Smooth muscle cell (in vitro differentiated cells): ENCODE data around the gene EIF4G1. TPM values are rescaled to one million over a fixed set of nuclear protein-coding genes. Genes with fewer than 3 reads are reported as not detected.

Source experiments
- DNase-seq: peaks from one replicate; lab custom pipeline; 2025; ENCODE audit not compliant: unreplicated experiment; lab: John Stamatoyannopoulos, UW
- H2AFZ ChIP-seq: fragments of 200-600 bp; sonication (generic); 2 replicates; pipeline ENCODE4 v1.6.0; 2016; ENCODE audit warnings: antibody characterized with exemption, low read depth, mild to moderate bottlenecking
- H3F3A ChIP-seq: fragments of 200-600 bp; sonication (generic); 2 replicates; pipeline ENCODE4 v1.6.0; 2017; ENCODE audit warnings: antibody characterized with exemption, low read depth
- H3K27ac ChIP-seq: fragments of 200-600 bp; sonication (generic); 2 replicates; pipeline ENCODE4 v1.5.1; 2016; ENCODE audit warnings: low read depth, mild to moderate bottlenecking
- H3K27me3 ChIP-seq: fragments of 200-600 bp; sonication (generic); 2 replicates; pipeline ENCODE4 v1.6.1; 2016; ENCODE audit warnings: low read depth, mild to moderate bottlenecking
- H3K36me3 ChIP-seq: fragments of 200-600 bp; sonication (generic); 2 replicates; pipeline ENCODE4 v1.5.1; 2016; ENCODE audit warnings: low read depth
- H3K4me1 ChIP-seq: fragments of 200-600 bp; sonication (generic); 2 replicates; pipeline ENCODE4 v1.5.1; 2016; ENCODE audit warnings: low read depth
- H3K4me2 ChIP-seq: fragments of 200-600 bp; sonication (generic); 2 replicates; pipeline ENCODE4 v1.6.0; 2016; ENCODE audit warnings: mild to moderate bottlenecking
- H3K4me3 ChIP-seq: fragments of 200-600 bp; sonication (generic); 2 replicates; pipeline ENCODE4 v1.5.1; 2016; ENCODE audit warnings: mild to moderate bottlenecking
- H3K79me2 ChIP-seq: fragments of 200-600 bp; sonication (generic); 2 replicates; pipeline ENCODE4 v1.6.0; 2016; ENCODE audit warnings: low read depth, mild to moderate bottlenecking
- H3K9ac ChIP-seq: fragments of 200-600 bp; sonication (generic); 2 replicates; pipeline ENCODE4 v1.6.0; 2016; ENCODE audit warnings: low read depth
- H3K9me3 ChIP-seq: fragments of 200-600 bp; sonication (generic); replicated peaks from 2 replicates; pipeline ENCODE4 v1.5.1; 2016; ENCODE audit warnings: low read depth
- H4K20me1 ChIP-seq: fragments of 200-600 bp; sonication (generic); 2 replicates; pipeline ENCODE4 v1.6.0; 2016; ENCODE audit warnings: low read depth
- WGBS: methylation state at CpG from one replicate; pipeline ENCODE4 v1.1.7; 2016; ENCODE audit warnings: low lambda C conversion rate; 5-methylcytosine and 5-hydroxymethylcytosine counted together
- polyA plus RNA-seq: library from polyadenylated mRNA; unstranded; fragments of >200 nt; fragmentation: Nextera tagmentation; extraction: Ambion mirVana; gene quantifications from 2 replicates; pipeline ENCODE4 v1.2.1, GENCODE V29; 2016
- total RNA-seq: library from RNA; depleted of rRNA; stranded (reverse); fragments of >200 nt; gene quantifications from 2 replicates; pipeline ENCODE4 v1.2.3, GENCODE V29; 2014
- TF ChIP-seq, protein P1 (sequence below): fragments of 200-600 bp; sonication (generic); IDR thresholded peaks from 2 replicates; pipeline ENCODE4 v1.5.1; 2017; ENCODE audit warnings: borderline replicate concordance, mild to moderate bottlenecking, antibody characterized with exemption; ENCODE audit not compliant: insufficient read depth, poor library complexity, severe bottlenecking

EIF4G1 gene
- total and polyA plus RNA-seq, 2 experiments from 2014 or later, result 171 to 198 TPM

DNA sequence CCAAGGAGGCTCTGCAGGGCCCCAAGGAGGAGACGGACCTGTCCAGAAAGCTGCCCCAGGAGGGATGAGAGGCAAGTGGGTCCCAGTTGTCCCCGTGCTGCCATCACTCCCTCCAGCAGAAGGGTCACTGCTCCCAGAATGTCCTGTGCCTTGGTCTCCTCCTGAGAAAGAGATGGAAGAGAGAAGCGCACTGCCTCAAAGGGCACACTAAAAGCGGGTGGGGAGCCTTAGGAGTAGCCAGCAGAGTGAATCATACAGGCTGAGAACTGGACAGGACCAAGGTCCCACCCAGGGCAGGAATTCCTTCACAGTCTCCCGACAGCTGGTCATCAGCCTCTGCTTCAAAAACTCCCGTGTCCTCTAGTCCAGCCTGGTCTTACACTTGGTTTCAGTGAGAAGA, 59.0 kb downstream of the EIF4G1 start:
- Histone ChIP-seq H2AFZ (no peak overlapping the region), H3K4me3 (no peak overlapping the region), H3K4me2 (no peak overlapping the region), H4K20me1 (no peaks in the 10 kb centered on the region), H3F3A (peaks cover 6% of the 10 kb centered on the region), H3K27ac (no peak overlapping the region), H3K27me3 (no peaks in the 10 kb centered on the region), H3K4me1 (peaks cover 8% of the 10 kb centered on the region), H3K9ac (no peak overlapping the region), H3K79me2 (no peaks in the 10 kb centered on the region), H3K9me3 (no peaks in the 10 kb centered on the region), H3K36me3 (no peaks in the 10 kb centered on the region)
- WGBS, result 81% methylated on average over 6 of the region's 6 CpGs
- TF ChIP-seq, protein P1, sequence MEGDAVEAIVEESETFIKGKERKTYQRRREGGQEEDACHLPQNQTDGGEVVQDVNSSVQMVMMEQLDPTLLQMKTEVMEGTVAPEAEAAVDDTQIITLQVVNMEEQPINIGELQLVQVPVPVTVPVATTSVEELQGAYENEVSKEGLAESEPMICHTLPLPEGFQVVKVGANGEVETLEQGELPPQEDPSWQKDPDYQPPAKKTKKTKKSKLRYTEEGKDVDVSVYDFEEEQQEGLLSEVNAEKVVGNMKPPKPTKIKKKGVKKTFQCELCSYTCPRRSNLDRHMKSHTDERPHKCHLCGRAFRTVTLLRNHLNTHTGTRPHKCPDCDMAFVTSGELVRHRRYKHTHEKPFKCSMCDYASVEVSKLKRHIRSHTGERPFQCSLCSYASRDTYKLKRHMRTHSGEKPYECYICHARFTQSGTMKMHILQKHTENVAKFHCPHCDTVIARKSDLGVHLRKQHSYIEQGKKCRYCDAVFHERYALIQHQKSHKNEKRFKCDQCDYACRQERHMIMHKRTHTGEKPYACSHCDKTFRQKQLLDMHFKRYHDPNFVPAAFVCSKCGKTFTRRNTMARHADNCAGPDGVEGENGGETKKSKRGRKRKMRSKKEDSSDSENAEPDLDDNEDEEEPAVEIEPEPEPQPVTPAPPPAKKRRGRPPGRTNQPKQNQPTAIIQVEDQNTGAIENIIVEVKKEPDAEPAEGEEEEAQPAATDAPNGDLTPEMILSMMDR, result no peak
- DNase-seq, result no peak

DNA sequence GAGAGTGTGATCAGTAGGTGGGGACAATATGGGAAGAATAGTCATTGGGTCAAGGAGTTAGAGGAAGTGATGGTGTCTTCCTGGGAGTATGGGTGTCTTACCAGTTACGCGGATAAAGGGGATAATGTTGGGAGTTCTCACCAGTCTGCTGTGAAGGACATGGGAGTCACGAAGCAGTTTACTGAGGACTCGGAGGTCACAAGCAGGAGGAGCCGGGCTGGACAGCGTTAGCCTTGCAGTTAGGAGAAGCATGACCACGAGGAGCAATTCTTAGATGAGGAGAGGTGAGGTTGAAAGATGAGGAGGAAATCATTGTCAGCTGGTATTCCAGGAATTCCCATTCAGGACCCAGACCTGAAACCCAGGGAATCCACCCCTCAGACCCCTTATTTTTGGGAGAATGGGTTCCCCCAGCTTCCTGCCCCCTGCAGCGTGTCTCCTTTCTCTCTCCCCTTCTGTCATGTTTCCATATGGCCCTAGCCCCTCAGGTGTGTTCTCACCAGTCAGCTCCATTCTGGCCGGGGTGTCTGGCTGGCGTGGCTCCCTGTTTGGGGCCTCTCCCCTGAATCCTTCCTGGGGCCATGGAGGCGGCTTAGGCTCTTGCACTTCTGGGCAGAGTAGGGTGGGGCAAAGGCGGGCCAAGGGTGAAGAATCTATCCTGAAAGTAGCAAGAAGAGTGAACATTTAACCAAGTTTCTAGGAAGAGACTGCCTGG, 61.5 kb downstream of the EIF4G1 start:
- Histone ChIP-seq H3F3A (no peaks in the 10 kb centered on the region), H3K36me3 (no peaks in the 10 kb centered on the region), H3K9me3 (no peaks in the 10 kb centered on the region), H3K4me2 (no peak overlapping the region), H3K4me1 (peaks cover 16% of the 10 kb centered on the region), H3K27ac (no peak overlapping the region), H2AFZ (no peak overlapping the region), H3K4me3 (no peak overlapping the region), H3K79me2 (no peaks in the 10 kb centered on the region), H4K20me1 (no peaks in the 10 kb centered on the region), H3K27me3 (peaks cover 4% of the 10 kb centered on the region), H3K9ac (no peak overlapping the region)
- no peak for DNase-seq
- TF ChIP-seq, protein P1, result no peak
- WGBS, result 77% methylated on average over 12 of the region's 12 CpGs

DNA sequence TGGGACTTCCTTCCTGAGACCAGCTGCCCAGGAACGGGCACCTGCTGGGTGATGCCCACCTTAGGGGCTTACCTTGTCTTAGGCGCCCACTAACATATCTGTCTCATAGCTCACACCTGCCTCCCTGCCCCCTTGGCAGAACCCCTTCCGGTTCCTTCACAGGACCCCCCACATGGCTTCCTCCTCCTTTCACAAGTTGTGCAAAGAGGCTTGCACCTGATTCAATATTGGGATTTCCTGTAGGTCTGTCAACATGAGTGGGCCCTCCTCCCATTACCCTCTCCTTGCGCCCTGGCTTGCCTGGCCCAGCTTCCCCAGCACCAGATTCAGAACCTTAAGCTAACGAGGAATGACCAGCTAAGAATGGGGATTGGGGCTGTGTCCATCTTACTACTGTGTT, 63.0 kb downstream of the EIF4G1 start:
- H3F3A ChIP-seq, result no peaks in the 10 kb centered on the region
- DNase-seq, result no peak
- 86% methylated on average over 5 of the region's 5 CpGs for WGBS
- H3K79me2 ChIP-seq, result no peaks in the 10 kb centered on the region
- peaks cover 22% of the 10 kb centered on the region for H3K4me1 ChIP-seq
- H3K27me3 ChIP-seq, result peaks cover 18% of the 10 kb centered on the region
- TF ChIP-seq, protein P1, result no peak
- no peak overlapping the region for H3K9ac ChIP-seq
- no peak overlapping the region for H3K4me3 ChIP-seq
- no peaks in the 10 kb centered on the region for H3K36me3 ChIP-seq
- H4K20me1 ChIP-seq, result no peaks in the 10 kb centered on the region
- H3K9me3 ChIP-seq, result no peaks in the 10 kb centered on the region
- no peak overlapping the region for H3K4me2 ChIP-seq
- no peak overlapping the region for H2AFZ ChIP-seq
- no peak overlapping the region for H3K27ac ChIP-seq

- Histone ChIP-seq H3F3A (no peaks in the 10 kb centered on the region), H3K27ac (no peak within 1 kb of the TSS), H3K4me1 (peaks cover 22% of the 10 kb centered on the region), H3K79me2 (no peaks in the 10 kb centered on the region), H3K36me3 (no peaks in the 10 kb centered on the region), H3K9ac (no peak within 1 kb of the TSS), H3K27me3 (peaks cover 18% of the 10 kb centered on the region), H4K20me1 (no peaks in the 10 kb centered on the region), H2AFZ (no peak within 1 kb of the TSS), H3K9me3 (no peaks in the 10 kb centered on the region), H3K4me3 (no peak within 1 kb of the TSS), H3K4me2 (peak within 1 kb of the TSS; percentile 78)
- TF ChIP-seq, protein P1, result no peak
- DNase-seq, result no peak
- WGBS, result 46% methylated on average over 7 of the region's 7 CpGs
Observed at GRCh38 chr3:184377882-184378445, 63.6 kb downstream of the EIF4G1 start, which contains the start of gene THPO. Gene THPO, minus strand, starts transcription at chr3:184378207. Its CDS starts 1,948 bp downstream, at chr3:184376259.
